ENCODE measurements around the gene SFN. TPM values are rescaled to one million over a fixed set of nuclear protein-coding genes. Genes with fewer than 3 reads are reported as not detected.

The SFN gene
- total and polyA plus RNA-seq, 2 donors (not counting 3 experiments of a cell fraction or from before 2014, with no cell fraction given): 0.08 to 0.33 TPM

DNA sequence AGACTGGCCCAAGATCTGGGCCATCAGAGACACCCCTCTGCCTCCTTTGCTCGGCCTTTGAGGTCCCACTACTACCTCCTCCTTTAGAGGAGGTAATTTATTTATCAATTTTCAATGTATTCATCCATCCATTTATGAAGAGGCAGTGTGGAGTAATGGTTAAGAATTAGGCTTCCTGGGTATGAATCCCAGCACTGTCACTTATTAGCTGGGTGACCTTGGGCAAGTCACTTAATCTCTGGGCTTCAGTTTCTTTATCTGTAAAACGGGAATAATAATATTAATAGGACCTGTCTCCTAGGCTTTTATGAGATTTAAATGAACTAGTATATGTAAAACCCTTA lies 49.2 kb downstream of the SFN start:
- no peak overlapping the region for H3K4me2 ChIP-seq (ENCODE audit: insufficient read depth, low read length)
- dilution Hi-C loops (cut with MboI; ENCODE audit: extremely low pct_ligation_motif_present, low sequenced_read_pairs): no loop called here
- no peak overlapping the region for H3K9ac ChIP-seq (replicated peaks; ENCODE audit: extremely low read depth, insufficient read depth, low read length)
- H3K27ac ChIP-seq (ENCODE audit: insufficient read depth, low read depth, low read length): no peak overlapping the region
- no peaks in the 10 kb centered on the region for H4K20me1 ChIP-seq (replicated peaks; ENCODE audit: control insufficient read depth, extremely low read depth, insufficient read depth, low read length)
- TF ChIP-seq GATA2 (IDR thresholded peaks at IDR 0.05; ENCODE audit: insufficient read depth, insufficient read length, low read depth, low read length): no peak
- TF ChIP-seq, protein P1, sequence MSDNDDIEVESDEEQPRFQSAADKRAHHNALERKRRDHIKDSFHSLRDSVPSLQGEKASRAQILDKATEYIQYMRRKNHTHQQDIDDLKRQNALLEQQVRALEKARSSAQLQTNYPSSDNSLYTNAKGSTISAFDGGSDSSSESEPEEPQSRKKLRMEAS (IDR thresholded peaks at IDR 0.05; ENCODE audit: insufficient read depth, insufficient read length): no peak
- H3K36me3 ChIP-seq (ENCODE audit: control insufficient read depth in 2 of 2, extremely low read depth in 1 of 2, insufficient read depth in 2 of 2, low read length in 2 of 2): no peaks in the 10 kb centered on the region
- BruUV-seq (replicated peaks): no TSS peak
- FAIRE-seq (no peak), DNase-seq (ENCODE audit: low read depth, low spot score) (no peak)
- H2AFZ ChIP-seq (ENCODE audit: low read depth, low read length): no peak overlapping the region
- ChIA-PET POLR2A (no interaction called here), CTCF (no interaction called here)
- H3K79me2 ChIP-seq (ENCODE audit: control insufficient read depth, insufficient read depth, low read length): no peaks in the 10 kb centered on the region
- no peaks in the 10 kb centered on the region for H3K9me3 ChIP-seq (replicated peaks; ENCODE audit: control insufficient read depth, insufficient read depth, low read length)
- no peak overlapping the region for H3K4me3 ChIP-seq (replicated peaks in 1 of 3; ENCODE audit: insufficient read depth in 1 of 3, low read depth in 1 of 3, low read length in 3 of 3)
- peaks cover 0 to 1% of the 10 kb centered on the region in 2 experiments for H3K27me3 ChIP-seq (ENCODE audit: control insufficient read depth in 2 of 2, insufficient read depth in 2 of 2, low read length in 2 of 2)
- H3K4me1 ChIP-seq (ENCODE audit: control insufficient read depth, extremely low read depth, insufficient read depth, low read length): no peaks in the 10 kb centered on the region
- H3K9me1 ChIP-seq (replicated peaks; ENCODE audit: control insufficient read depth, extremely low read depth, insufficient read depth, low read length): no peaks in the 10 kb centered on the region
- intact Hi-C loops (cut with micrococcal nuclease): no loop called here

DNA sequence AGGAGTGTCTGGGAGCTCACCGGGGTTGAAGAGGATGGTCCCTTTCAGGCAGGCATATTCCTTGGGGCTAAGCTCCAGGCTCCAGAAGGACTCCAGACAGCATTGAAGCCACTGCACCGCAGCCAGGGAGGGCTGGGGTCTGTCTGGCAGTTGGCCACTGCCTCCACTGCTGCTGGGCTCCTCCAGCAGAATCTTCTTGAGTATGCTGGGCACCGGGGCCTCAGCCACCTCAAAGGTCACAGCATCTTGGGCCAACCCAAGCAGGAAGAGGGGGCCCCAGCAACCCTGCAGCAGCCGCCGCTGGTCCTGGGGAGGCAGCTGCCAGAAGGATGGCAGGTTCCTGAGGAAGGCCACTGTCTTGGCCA lies 50.4 kb downstream of the SFN start:
- no peaks in the 10 kb centered on the region for H3K4me1 ChIP-seq (ENCODE audit: control insufficient read depth, extremely low read depth, insufficient read depth, low read length)
- ChIA-PET POLR2A (no interaction called here), CTCF (interaction anchor here (1.1 kb wide), 1 partner anchor 25 kb away, joined by 3 read pairs; no protein-coding TSS in a partner anchor)
- intact Hi-C loops (cut with micrococcal nuclease): no loop called here
- H3K4me2 ChIP-seq (ENCODE audit: insufficient read depth, low read length): no peak overlapping the region
- H3K36me3 ChIP-seq (ENCODE audit: control insufficient read depth in 2 of 2, extremely low read depth in 1 of 2, insufficient read depth in 2 of 2, low read length in 2 of 2): no peaks in the 10 kb centered on the region
- H3K9me1 ChIP-seq (replicated peaks; ENCODE audit: control insufficient read depth, extremely low read depth, insufficient read depth, low read length): no peaks in the 10 kb centered on the region
- no peak overlapping the region for H3K9ac ChIP-seq (replicated peaks; ENCODE audit: extremely low read depth, insufficient read depth, low read length)
- no peak overlapping the region for H3K4me3 ChIP-seq (replicated peaks in 1 of 3; ENCODE audit: insufficient read depth in 1 of 3, low read depth in 1 of 3, low read length in 3 of 3)
- H3K27ac ChIP-seq (ENCODE audit: insufficient read depth, low read depth, low read length): no peak overlapping the region
- peaks cover 0 to 1% of the 10 kb centered on the region in 2 experiments for H3K27me3 ChIP-seq (ENCODE audit: control insufficient read depth in 2 of 2, insufficient read depth in 2 of 2, low read length in 2 of 2)
- no peaks in the 10 kb centered on the region for H3K79me2 ChIP-seq (ENCODE audit: control insufficient read depth, insufficient read depth, low read length)
- TF ChIP-seq MYC (IDR thresholded peaks at IDR 0.05; ENCODE audit: low read depth, low read length): no peak
- TF ChIP-seq EZH2 (IDR thresholded peaks at IDR 0.05; ENCODE audit: borderline replicate concordance, low read depth, low read length, severe bottlenecking): no peak
- TF ChIP-seq POLR2A (IDR thresholded peaks at IDR 0.05; ENCODE audit: low read depth, low read length): no peak
- no peak for TF ChIP-seq JUN (IDR thresholded peaks at IDR 0.05; ENCODE audit: borderline replicate concordance, insufficient read depth, insufficient read length, low read depth)
- TF ChIP-seq, protein P1 (IDR thresholded peaks at IDR 0.05; ENCODE audit: insufficient read depth, insufficient read length): no peak
- TF ChIP-seq FOS (IDR thresholded peaks at IDR 0.05; ENCODE audit: borderline replicate concordance, insufficient read depth, low read length): no peak
- TF ChIP-seq, protein P2, sequence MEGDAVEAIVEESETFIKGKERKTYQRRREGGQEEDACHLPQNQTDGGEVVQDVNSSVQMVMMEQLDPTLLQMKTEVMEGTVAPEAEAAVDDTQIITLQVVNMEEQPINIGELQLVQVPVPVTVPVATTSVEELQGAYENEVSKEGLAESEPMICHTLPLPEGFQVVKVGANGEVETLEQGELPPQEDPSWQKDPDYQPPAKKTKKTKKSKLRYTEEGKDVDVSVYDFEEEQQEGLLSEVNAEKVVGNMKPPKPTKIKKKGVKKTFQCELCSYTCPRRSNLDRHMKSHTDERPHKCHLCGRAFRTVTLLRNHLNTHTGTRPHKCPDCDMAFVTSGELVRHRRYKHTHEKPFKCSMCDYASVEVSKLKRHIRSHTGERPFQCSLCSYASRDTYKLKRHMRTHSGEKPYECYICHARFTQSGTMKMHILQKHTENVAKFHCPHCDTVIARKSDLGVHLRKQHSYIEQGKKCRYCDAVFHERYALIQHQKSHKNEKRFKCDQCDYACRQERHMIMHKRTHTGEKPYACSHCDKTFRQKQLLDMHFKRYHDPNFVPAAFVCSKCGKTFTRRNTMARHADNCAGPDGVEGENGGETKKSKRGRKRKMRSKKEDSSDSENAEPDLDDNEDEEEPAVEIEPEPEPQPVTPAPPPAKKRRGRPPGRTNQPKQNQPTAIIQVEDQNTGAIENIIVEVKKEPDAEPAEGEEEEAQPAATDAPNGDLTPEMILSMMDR (IDR thresholded peaks at IDR 0.05; ENCODE audit: extremely low read depth in 1 of 2, insufficient read depth in 1 of 2, low read depth in 1 of 2, low read length in 2 of 2): no peak
- no peak for TF ChIP-seq GATA2 (IDR thresholded peaks at IDR 0.05; ENCODE audit: insufficient read depth, insufficient read length, low read depth, low read length)
- no peak for TF ChIP-seq POLR2AphosphoS5 (IDR thresholded peaks at IDR 0.05; ENCODE audit: insufficient read depth, low read depth, low read length)
- BruUV-seq (replicated peaks): no TSS peak
- dilution Hi-C loops (cut with MboI; ENCODE audit: extremely low pct_ligation_motif_present, low sequenced_read_pairs): no loop called here
- DNase-seq (ENCODE audit: low read depth, low spot score) (no peak), FAIRE-seq (no peak)
- H4K20me1 ChIP-seq (replicated peaks; ENCODE audit: control insufficient read depth, extremely low read depth, insufficient read depth, low read length): no peaks in the 10 kb centered on the region
- H3K9me3 ChIP-seq (replicated peaks; ENCODE audit: control insufficient read depth, insufficient read depth, low read length): no peaks in the 10 kb centered on the region
- H2AFZ ChIP-seq (ENCODE audit: low read depth, low read length): no peak overlapping the region
